ENCODE data around the gene CCL5. TPM values are rescaled to one million over a fixed set of nuclear protein-coding genes. Genes with fewer than 3 reads are reported as not detected.

Gene CCL5
- total RNA-seq, 1 experiment from 2014 or later: 0.34 TPM

- no peak overlapping the region for H3K27ac ChIP-seq (ENCODE audit: low read depth, low read length)
- DNase-seq (ENCODE audit: low read depth, low spot score): no peak
These were observed 14.5 kb downstream of the CCL5 start for GRCh38 chr17:35865412-35866340.

More at GRCh38 chr17:35865412-35866340, 14.5 kb downstream of the CCL5 start:
- no peaks in the 10 kb centered on the region for H3K79me2 ChIP-seq (ENCODE audit: insufficient read depth, low read length)
- ChIA-PET POLR2A (no interaction called here), CTCF (no interaction called here), RAD21 (ENCODE audit: low non-redundant PET in 1 of 2, low total read pairs in 2 of 2, uncharacterized antibody in 2 of 2, unreplicated experiment in 2 of 2) (no interaction called here)
- TF ChIP-seq SRF (IDR thresholded peaks at IDR 0.05; ENCODE audit: low read depth) (no peak), EGR1 (IDR thresholded peaks at IDR 0.05; ENCODE audit: low read depth) (no peak), TCF7L2 (IDR thresholded peaks at IDR 0.05; ENCODE audit: borderline replicate concordance, extremely low read depth, insufficient read depth, insufficient read length) (no peak), ZFX (IDR thresholded peaks at IDR 0.05) (no peak), JUND (IDR thresholded peaks at IDR 0.05) (no peak), REST (IDR thresholded peaks at IDR 0.05; ENCODE audit: low read depth) (no peak), ZBTB33 (IDR thresholded peaks at IDR 0.05; ENCODE audit: extremely low read depth, insufficient replicate concordance, low read length) (no peak), RAD21 (IDR thresholded peaks at IDR 0.05; ENCODE audit: low read depth) (no peak), CBX3 (IDR thresholded peaks at IDR 0.05; ENCODE audit: low read depth) (no peak), POLR2A (IDR thresholded peaks at IDR 0.05; ENCODE audit: borderline replicate concordance, extremely low read depth, insufficient read depth, insufficient read length) (no peak), ZNF274 (IDR thresholded peaks at IDR 0.05; ENCODE audit: low read depth, low read length) (no peak), SIN3A (IDR thresholded peaks at IDR 0.05; ENCODE audit: low read depth) (no peak), POLR2AphosphoS5 (IDR thresholded peaks at IDR 0.05; ENCODE audit: low read depth, low read length) (no peak), FOSL1 (IDR thresholded peaks at IDR 0.05; ENCODE audit: low read depth) (no peak), SP1 (IDR thresholded peaks at IDR 0.05; ENCODE audit: low read depth) (no peak), CTCF (IDR thresholded peaks at IDR 0.05 in 2 of 3, conservative IDR thresholded peaks at IDR 0.05 in 1 of 3; ENCODE audit: borderline replicate concordance in 1 of 3, insufficient read depth in 1 of 3, low read depth in 2 of 3, low read length in 2 of 3) (no peak)
- no peak for ATAC-seq
- H3K27me3 ChIP-seq (ENCODE audit: insufficient read depth, low read length): no peaks in the 10 kb centered on the region
- H3K9ac ChIP-seq (ENCODE audit: low read length): no peak overlapping the region
- H3K9me3 ChIP-seq (ENCODE audit: control insufficient read depth in 1 of 2, insufficient read depth in 1 of 2, low read depth in 1 of 2, low read length in 2 of 2): no peaks in the 10 kb centered on the region
- intact Hi-C loops (cut with micrococcal nuclease): no loop called here
- no peaks in the 10 kb centered on the region for H3K36me3 ChIP-seq (ENCODE audit: control insufficient read depth in 1 of 2, insufficient read depth in 2 of 2, low read length in 2 of 2)
- peaks cover 2 to 7% of the 10 kb centered on the region in 2 experiments; a peak in 3 of 4 replicates for H3K4me1 ChIP-seq (ENCODE audit: control insufficient read depth in 1 of 2, insufficient read depth in 2 of 2, low read length in 2 of 2)
- H3K4me3 ChIP-seq (replicated peaks in 1 of 2; ENCODE audit: low read depth in 1 of 2, low read length in 2 of 2): no peak overlapping the region
- BruUV-seq (replicated peaks): no TSS peak
- H3K9me2 ChIP-seq (ENCODE audit: insufficient read depth): no peaks in the 10 kb centered on the region
- H2AFZ ChIP-seq (ENCODE audit: low read depth, low read length, poor library complexity, severe bottlenecking): no peak overlapping the region
- no peaks in the 10 kb centered on the region for H4K20me1 ChIP-seq (ENCODE audit: insufficient read depth)
- H3K4me2 ChIP-seq (ENCODE audit: low read length): no peak overlapping the region

Data from HCT116 (cell line).